Measurements from ENCODE around the gene GPR82.
A peak's percentile ranks its signal among the peaks of the same experiment; 100 is the strongest.

Gene GPR82

GRCh38 chrX:41722214-41722613 is 1.8 kb upstream of the GPR82 start:
- Histone ChIP-seq H3K9ac (ENCODE audit: low read length) (no peak overlapping the region), H2AK5ac (ENCODE audit: low read length, severe bottlenecking) (no peak overlapping the region), H4K8ac (ENCODE audit: low read length) (no peak overlapping the region), H2BK12ac (ENCODE audit: low read length in 2 of 2) (no peak overlapping the region), H3K27ac (ENCODE audit: low read length, poor library complexity, severe bottlenecking) (no peak overlapping the region), H3K23ac (ENCODE audit: low read length in 2 of 2) (no peak overlapping the region), H3K14ac (ENCODE audit: low read length in 2 of 2) (no peak overlapping the region), H3K4me3 (ENCODE audit: insufficient read depth in 1 of 2, low read depth in 1 of 2, low read length in 2 of 2) (no peak overlapping the region), H3K27me3 (ENCODE audit: control insufficient read depth in 1 of 2, insufficient read depth in 1 of 2, low read length in 2 of 2) (no peaks in the 10 kb centered on the region), H3K36me3 (ENCODE audit: control insufficient read depth in 1 of 2, insufficient read depth in 2 of 2, low read depth in 1 of 2, low read length in 2 of 2) (no peaks in the 10 kb centered on the region), H3K4ac (ENCODE audit: low read depth in 1 of 2, low read length in 2 of 2) (no peak overlapping the region), H4K91ac (ENCODE audit: low read length) (no peak overlapping the region), H2BK120ac (ENCODE audit: low read depth, low read length) (no peak overlapping the region), H3K79me1 (replicated peaks; ENCODE audit: low read length, poor library complexity, severe bottlenecking) (no peaks in the 10 kb centered on the region), H2AFZ (ENCODE audit: low read depth, low read length) (no peak overlapping the region), H3K4me2 (ENCODE audit: low read length, poor library complexity, severe bottlenecking) (no peak overlapping the region), H2BK5ac (ENCODE audit: low read depth, low read length, poor library complexity, severe bottlenecking) (no peak overlapping the region), H3K9me3 (ENCODE audit: control insufficient read depth, low read length) (peaks cover 20% of the 10 kb centered on the region), H2BK15ac (ENCODE audit: low read depth, poor library complexity, severe bottlenecking) (no peak overlapping the region), H3K18ac (ENCODE audit: low read depth in 1 of 2, low read length in 2 of 2) (no peak overlapping the region), H3K4me1 (ENCODE audit: control insufficient read depth, insufficient read depth, low read depth, low read length) (no peaks in the 10 kb centered on the region)
- DNase-seq: no peak
- 100% methylated on average over 3 of the region's 3 CpGs for WGBS

- H3K4me1 ChIP-seq (ENCODE audit: control insufficient read depth, insufficient read depth, low read depth, low read length): no peaks in the 10 kb centered on the region
- H2BK120ac ChIP-seq (ENCODE audit: low read depth, low read length): no peak overlapping the region
- no peaks in the 10 kb centered on the region for H3K27me3 ChIP-seq (ENCODE audit: control insufficient read depth in 1 of 2, insufficient read depth in 1 of 2, low read length in 2 of 2)
- peak; percentile 39 for DNase-seq
- no peak overlapping the region for H3K27ac ChIP-seq (ENCODE audit: low read length, poor library complexity, severe bottlenecking)
- H3K36me3 ChIP-seq (ENCODE audit: control insufficient read depth in 1 of 2, insufficient read depth in 2 of 2, low read depth in 1 of 2, low read length in 2 of 2): no peaks in the 10 kb centered on the region
- no peak overlapping the region for H2BK12ac ChIP-seq (ENCODE audit: low read length in 2 of 2)
- no peak overlapping the region for H3K4me3 ChIP-seq (ENCODE audit: insufficient read depth in 1 of 2, low read depth in 1 of 2, low read length in 2 of 2)
- H2BK5ac ChIP-seq (ENCODE audit: low read depth, low read length, poor library complexity, severe bottlenecking): no peak overlapping the region
- H4K91ac ChIP-seq (ENCODE audit: low read length): no peak overlapping the region
- H3K9me3 ChIP-seq (ENCODE audit: control insufficient read depth, low read length): peaks cover 12% of the 10 kb centered on the region
- H3K18ac ChIP-seq (ENCODE audit: low read depth in 1 of 2, low read length in 2 of 2): no peak overlapping the region
- no peak overlapping the region for H3K23ac ChIP-seq (ENCODE audit: low read length in 2 of 2)
- H2AFZ ChIP-seq (ENCODE audit: low read depth, low read length): no peak overlapping the region
- H3K79me1 ChIP-seq (replicated peaks; ENCODE audit: low read length, poor library complexity, severe bottlenecking): no peaks in the 10 kb centered on the region
- no peak overlapping the region for H3K14ac ChIP-seq (ENCODE audit: low read length in 2 of 2)
- no peak overlapping the region for H2AK5ac ChIP-seq (ENCODE audit: low read length, severe bottlenecking)
- no peak overlapping the region for H3K4ac ChIP-seq (ENCODE audit: low read depth in 1 of 2, low read length in 2 of 2)
- peak overlapping the region; percentile 42 for H3K9ac ChIP-seq (ENCODE audit: low read length)
- H3K4me2 ChIP-seq (ENCODE audit: low read length, poor library complexity, severe bottlenecking): no peak overlapping the region
- no CpG with 5 or more reads among the region's 3 CpGs for WGBS
- no peak overlapping the region for H2BK15ac ChIP-seq (ENCODE audit: low read depth, poor library complexity, severe bottlenecking)
- H4K8ac ChIP-seq (ENCODE audit: low read length): no peak overlapping the region
Observed at GRCh38 chrX:41722816-41723618, 964 bp upstream of the GPR82 start.

- H3K4me1 ChIP-seq (ENCODE audit: control insufficient read depth, insufficient read depth, low read depth, low read length): no peaks in the 10 kb centered on the region
- H3K4ac ChIP-seq (ENCODE audit: low read depth in 1 of 2, low read length in 2 of 2): no peak overlapping the region
- no peak overlapping the region for H3K4me2 ChIP-seq (ENCODE audit: low read length, poor library complexity, severe bottlenecking)
- H3K18ac ChIP-seq (ENCODE audit: low read depth in 1 of 2, low read length in 2 of 2): no peak overlapping the region
- no peaks in the 10 kb centered on the region for H3K9me3 ChIP-seq (ENCODE audit: control insufficient read depth, low read length)
- no peak overlapping the region for H3K4me3 ChIP-seq (ENCODE audit: insufficient read depth in 1 of 2, low read depth in 1 of 2, low read length in 2 of 2)
- no peak overlapping the region for H4K91ac ChIP-seq (ENCODE audit: low read length)
- H3K23ac ChIP-seq (ENCODE audit: low read length in 2 of 2): no peak overlapping the region
- no peak overlapping the region for H2AFZ ChIP-seq (ENCODE audit: low read depth, low read length)
- H3K36me3 ChIP-seq (ENCODE audit: control insufficient read depth in 1 of 2, insufficient read depth in 2 of 2, low read depth in 1 of 2, low read length in 2 of 2): no peaks in the 10 kb centered on the region
- H2AK5ac ChIP-seq (ENCODE audit: low read length, severe bottlenecking): no peak overlapping the region
- no peak overlapping the region for H3K14ac ChIP-seq (ENCODE audit: low read length in 2 of 2)
- no peak overlapping the region for H2BK12ac ChIP-seq (ENCODE audit: low read length in 2 of 2)
- no peaks in the 10 kb centered on the region for H3K79me1 ChIP-seq (replicated peaks; ENCODE audit: low read length, poor library complexity, severe bottlenecking)
- no peak overlapping the region for H3K27ac ChIP-seq (ENCODE audit: low read length, poor library complexity, severe bottlenecking)
- no peak overlapping the region for H2BK120ac ChIP-seq (ENCODE audit: low read depth, low read length)
- no peak overlapping the region for H2BK5ac ChIP-seq (ENCODE audit: low read depth, low read length, poor library complexity, severe bottlenecking)
- H4K8ac ChIP-seq (ENCODE audit: low read length): no peak overlapping the region
- 82% methylated on average over 3 of the region's 3 CpGs for WGBS
- H3K27me3 ChIP-seq (ENCODE audit: control insufficient read depth in 1 of 2, insufficient read depth in 1 of 2, low read length in 2 of 2): peaks cover 0 to 4% of the 10 kb centered on the region in 2 experiments
- no peak overlapping the region for H3K9ac ChIP-seq (ENCODE audit: low read length)
- no peak for DNase-seq
- H2BK15ac ChIP-seq (ENCODE audit: low read depth, poor library complexity, severe bottlenecking): no peak overlapping the region
Observed at GRCh38 chrX:41728125-41728524, 4.1 kb downstream of the GPR82 start.

GRCh38 chrX:41730081-41730480 is 6.1 kb downstream of the GPR82 start:
- no peaks in the 10 kb centered on the region for H3K9me3 ChIP-seq (ENCODE audit: control insufficient read depth, low read length)
- H3K23ac ChIP-seq (ENCODE audit: low read length in 2 of 2): no peak overlapping the region
- no peaks in the 10 kb centered on the region for H3K79me1 ChIP-seq (replicated peaks; ENCODE audit: low read length, poor library complexity, severe bottlenecking)
- no peak overlapping the region for H2BK12ac ChIP-seq (ENCODE audit: low read length in 2 of 2)
- H2AK5ac ChIP-seq (ENCODE audit: low read length, severe bottlenecking): no peak overlapping the region
- no peak overlapping the region for H2BK120ac ChIP-seq (ENCODE audit: low read depth, low read length)
- H3K9ac ChIP-seq (ENCODE audit: low read length): no peak overlapping the region
- H3K27ac ChIP-seq (ENCODE audit: low read length, poor library complexity, severe bottlenecking): no peak overlapping the region
- DNase-seq: peak; percentile 57
- no peak overlapping the region for H4K91ac ChIP-seq (ENCODE audit: low read length)
- H3K4ac ChIP-seq (ENCODE audit: low read depth in 1 of 2, low read length in 2 of 2): no peak overlapping the region
- H3K36me3 ChIP-seq (ENCODE audit: control insufficient read depth in 1 of 2, insufficient read depth in 2 of 2, low read depth in 1 of 2, low read length in 2 of 2): no peaks in the 10 kb centered on the region
- no peak overlapping the region for H2BK5ac ChIP-seq (ENCODE audit: low read depth, low read length, poor library complexity, severe bottlenecking)
- WGBS: 80% methylated on average over 1 of the region's 2 CpGs
- H3K14ac ChIP-seq (ENCODE audit: low read length in 2 of 2): no peak overlapping the region
- no peak overlapping the region for H2AFZ ChIP-seq (ENCODE audit: low read depth, low read length)
- no peak overlapping the region for H3K4me3 ChIP-seq (ENCODE audit: insufficient read depth in 1 of 2, low read depth in 1 of 2, low read length in 2 of 2)
- no peak overlapping the region for H4K8ac ChIP-seq (ENCODE audit: low read length)
- peaks cover 0 to 4% of the 10 kb centered on the region in 2 experiments for H3K27me3 ChIP-seq (ENCODE audit: control insufficient read depth in 1 of 2, insufficient read depth in 1 of 2, low read length in 2 of 2)
- no peak overlapping the region for H3K18ac ChIP-seq (ENCODE audit: low read depth in 1 of 2, low read length in 2 of 2)
- no peaks in the 10 kb centered on the region for H3K4me1 ChIP-seq (ENCODE audit: control insufficient read depth, insufficient read depth, low read depth, low read length)
- H2BK15ac ChIP-seq (ENCODE audit: low read depth, poor library complexity, severe bottlenecking): no peak overlapping the region
- no peak overlapping the region for H3K4me2 ChIP-seq (ENCODE audit: low read length, poor library complexity, severe bottlenecking)

Data from mesenchymal stem cell (in vitro differentiated cells and primary cell).